Epithelial cell of proximal tubule (primary cell): ENCODE measurements around the gene ACAD8. TPM values are rescaled to one million over a fixed set of nuclear protein-coding genes. Genes with fewer than 3 reads are reported as not detected.

Experiments used
- DNase-seq: peaks from one replicate; pipeline ENCODE4 v3.0.0-alpha.2; 2011; ENCODE audit warnings: low read depth
- H3K4me3 ChIP-seq: 2 replicates; pipeline ENCODE4 v1.5.1; 2011; ENCODE audit warnings: low read depth, mild to moderate bottlenecking, low read length
- CTCF ChIP-seq: conservative IDR thresholded peaks from 2 replicates; pipeline ENCODE4 v1.5.1; 2012; ENCODE audit warnings: low read depth, mild to moderate bottlenecking, low read length
- total RNA-seq: library from RNA; depleted of rRNA; stranded (reverse); fragments of >200 nt; gene quantifications from 2 replicates; pipeline ENCODE4 v1.2.3, GENCODE V29; 2015

Gene ACAD8
- total RNA-seq, 1 donor from 2014 or later = 18.1 TPM

DNA sequence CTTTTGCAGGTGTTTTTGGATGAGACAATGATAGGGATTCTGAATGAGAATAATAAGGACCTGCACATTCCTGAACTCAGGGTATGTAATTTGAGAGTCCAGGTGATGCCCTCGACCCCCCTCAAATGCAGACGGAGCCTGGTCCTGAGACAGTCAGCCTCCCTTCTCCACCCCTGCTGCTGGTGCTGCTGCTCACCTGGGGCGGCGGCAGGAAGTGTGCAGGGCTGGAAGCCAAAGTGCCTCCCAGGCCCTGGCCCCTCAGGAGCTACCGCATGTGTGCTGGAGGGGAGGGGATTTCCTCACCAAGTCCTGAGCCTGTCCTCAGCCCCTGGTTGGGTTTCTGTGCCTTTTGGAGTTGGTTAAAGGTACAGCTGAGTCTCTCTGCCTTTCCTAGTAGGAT lies 59.4 kb downstream of the ACAD8 start:
- no peak for TF ChIP-seq CTCF
- no peak for DNase-seq

DNA sequence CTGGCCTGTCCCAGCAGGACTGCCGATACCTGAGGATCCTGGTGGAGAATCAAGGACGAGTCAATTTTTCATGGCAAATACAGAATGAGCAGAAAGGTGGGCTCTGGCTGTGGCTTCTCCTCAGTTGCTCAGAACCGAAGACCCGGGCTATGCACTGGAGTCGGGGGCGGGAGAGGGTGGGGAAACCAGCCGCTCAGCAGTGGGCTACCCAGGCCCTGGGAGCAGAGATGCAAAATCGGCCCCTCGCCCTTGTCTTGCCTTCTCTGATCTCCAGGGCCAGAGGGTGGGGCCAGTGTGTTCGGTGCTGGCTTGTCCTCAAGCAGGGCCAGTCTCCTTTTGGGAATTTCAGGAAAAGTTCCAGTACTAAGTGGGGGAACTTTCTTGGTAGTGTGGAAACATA lies 60.0 kb downstream of the ACAD8 start:
- no peak overlapping the region for H3K4me3 ChIP-seq
- no peak for DNase-seq
- TF ChIP-seq CTCF = no peak

More for the DNA sequence above, 59.4 kb downstream of the ACAD8 start:
- no peak overlapping the region for H3K4me3 ChIP-seq

GRCh38 chr11:134313821-134314607 lies 60.6 kb downstream of the ACAD8 start:
- TF ChIP-seq CTCF = no peak
- no peak overlapping the region for H3K4me3 ChIP-seq
- no peak for DNase-seq

Other genes starting within 250 kb of the ACAD8 start
- gene JAM3, start 184.5 kb upstream of the ACAD8 start, total RNA-seq = 22.0 and 24.2 TPM in 2 replicates
- 16.2 and 27.9 TPM in 2 replicates for gene NCAPD3, start 29.6 kb upstream of the ACAD8 start, total RNA-seq
- 17.8 and 23.1 TPM in 2 replicates for gene VPS26B, start 28.9 kb upstream of the ACAD8 start, total RNA-seq
- gene THYN1, start 216 bp upstream of the ACAD8 start, total RNA-seq = 51.6 and 69.2 TPM in 2 replicates
- 0.17 TPM in 1 of 2 replicates, not detected in the other for gene GLB1L3, start 22.8 kb downstream of the ACAD8 start, total RNA-seq
- 6.8 and 14.7 TPM in 2 replicates for gene GLB1L2, start 78.4 kb downstream of the ACAD8 start, total RNA-seq
- 0.07 TPM in 1 of 2 replicates, not detected in the other for gene B3GAT1, start 158.7 kb downstream of the ACAD8 start, total RNA-seq